Activated CD4-positive, alpha-beta T cell treated with anti-CD3 and anti-CD28 coated beads, Interleukin-2, amount 50 U/mL, for 16 hours (primary cell): ENCODE results near the gene UBR2.
A peak's percentile ranks its signal among the peaks of the same experiment; 100 is the strongest.
"Not testable (repeated sequence)": the region's sequence is repeated elsewhere in the genome, so short reads cannot be mapped to it uniquely, and the experiment has no call there.

Experiments used
- DNase-seq: peaks from one replicate; pipeline ENCODE4 v3.0.0-alpha.2; 2020

UBR2 gene

GRCh38 chr6:42618686-42619085 lies 54.9 kb downstream of the UBR2 start:
- DNase-seq: no peak

- no peak for DNase-seq
These were observed 56.1 kb downstream of the UBR2 start for GRCh38 chr6:42619963-42620362.

- DNase-seq: no peak
These were observed 60.8 kb downstream of the UBR2 start for GRCh38 chr6:42624601-42625000.

- no peak for DNase-seq
These were observed 63.2 kb downstream of the UBR2 start for GRCh38 chr6:42627044-42627443.

- DNase-seq: no peak
These were observed 63.8 kb downstream of the UBR2 start for GRCh38 chr6:42627674-42628073.

- DNase-seq: no peak
These were observed 64.8 kb downstream of the UBR2 start for GRCh38 chr6:42628604-42629003.

GRCh38 chr6:42629845-42630244 lies 66.0 kb downstream of the UBR2 start:
- DNase-seq: no peak

GRCh38 chr6:42637681-42638080 lies 73.9 kb downstream of the UBR2 start:
- DNase-seq: peak; percentile 65

GRCh38 chr6:42642794-42643193 lies 79.0 kb downstream of the UBR2 start:
- DNase-seq: no peak

- DNase-seq: no peak
These were observed 80.4 kb downstream of the UBR2 start for GRCh38 chr6:42644211-42644610.

- no peak for DNase-seq
These were observed 88.4 kb downstream of the UBR2 start for GRCh38 chr6:42652024-42652746.

- DNase-seq: no peak
These were observed 90.0 kb downstream of the UBR2 start for GRCh38 chr6:42653851-42654250.

GRCh38 chr6:42659806-42660205 lies 96.0 kb downstream of the UBR2 start:
- DNase-seq: no peak

- DNase-seq: peak; percentile 80
These were observed 97.8 kb downstream of the UBR2 start for GRCh38 chr6:42661540-42662153.

GRCh38 chr6:42664718-42665117 lies 100.9 kb downstream of the UBR2 start:
- DNase-seq: no peak

GRCh38 chr6:42674368-42674767 lies 110.5 kb downstream of the UBR2 start:
- DNase-seq: not testable (repeated sequence)

GRCh38 chr6:42674780-42675179 lies 111.0 kb downstream of the UBR2 start:
- no peak for DNase-seq

- DNase-seq: no peak
These were observed 115.5 kb downstream of the UBR2 start for GRCh38 chr6:42679358-42679757.

- no peak for DNase-seq
These were observed 124.5 kb downstream of the UBR2 start for GRCh38 chr6:42688281-42688680.

GRCh38 chr6:42689371-42689770 lies 125.5 kb downstream of the UBR2 start:
- no peak for DNase-seq

GRCh38 chr6:42690151-42690702 lies 126.4 kb downstream of the UBR2 start:
- DNase-seq: no peak

- no peak for DNase-seq
These were observed 127.0 kb downstream of the UBR2 start for GRCh38 chr6:42690872-42691271.

- no peak for DNase-seq
These were observed 128.5 kb downstream of the UBR2 start for GRCh38 chr6:42692137-42692911.
